ENCODE measurements around the gene RIPK1.
A peak's percentile ranks its signal among the peaks of the same experiment; 100 is the strongest.
"Not testable (repeated sequence)": the region's sequence is repeated elsewhere in the genome, so short reads cannot be mapped to it uniquely, and the experiment has no call there.

RIPK1 gene

GRCh38 chr6:3124667-3125066 lies 56.4 kb downstream of the RIPK1 start:
- no peak for DNase-seq (ENCODE audit: low read depth)
- H3K4me3 ChIP-seq (ENCODE audit: low read depth, low read length): no peak overlapping the region

- no peak for DNase-seq (ENCODE audit: low read depth)
- no peak overlapping the region for H3K4me3 ChIP-seq (ENCODE audit: low read depth, low read length)
These were observed 57.5 kb downstream of the RIPK1 start for GRCh38 chr6:3125815-3126214.

- no peak overlapping the region for H3K4me3 ChIP-seq (ENCODE audit: low read depth, low read length)
- no peak for DNase-seq (ENCODE audit: low read depth)
These were observed 60.2 kb downstream of the RIPK1 start for GRCh38 chr6:3128356-3129108.

- no peak for DNase-seq (ENCODE audit: low read depth)
- no peak overlapping the region for H3K4me3 ChIP-seq (ENCODE audit: low read depth, low read length)
These were observed 63.4 kb downstream of the RIPK1 start for GRCh38 chr6:3131695-3132094.

- DNase-seq (ENCODE audit: low read depth): no peak
- H3K4me3 ChIP-seq (ENCODE audit: low read depth, low read length): no peak overlapping the region
These were observed 65.2 kb downstream of the RIPK1 start for GRCh38 chr6:3133515-3133914.

GRCh38 chr6:3135668-3136291 lies 67.5 kb downstream of the RIPK1 start:
- H3K4me3 ChIP-seq (ENCODE audit: low read depth, low read length): no peak overlapping the region
- DNase-seq (ENCODE audit: low read depth): no peak

GRCh38 chr6:3136292-3137011 lies 68.2 kb downstream of the RIPK1 start:
- H3K4me3 ChIP-seq (ENCODE audit: low read depth, low read length): no peak overlapping the region
- no peak for DNase-seq (ENCODE audit: low read depth)

GRCh38 chr6:3137057-3137777 lies 68.9 kb downstream of the RIPK1 start:
- no peak overlapping the region for H3K4me3 ChIP-seq (ENCODE audit: low read depth, low read length)
- no peak for DNase-seq (ENCODE audit: low read depth)

GRCh38 chr6:3137873-3138272 lies 69.6 kb downstream of the RIPK1 start:
- H3K4me3 ChIP-seq (ENCODE audit: low read depth, low read length); DNase-seq (ENCODE audit: low read depth): not testable (repeated sequence)

GRCh38 chr6:3138341-3138740 lies 70.0 kb downstream of the RIPK1 start:
- no peak overlapping the region for H3K4me3 ChIP-seq (ENCODE audit: low read depth, low read length)
- DNase-seq (ENCODE audit: low read depth): peak; percentile 21

- no peak overlapping the region for H3K4me3 ChIP-seq (ENCODE audit: low read depth, low read length)
- DNase-seq (ENCODE audit: low read depth): peak; percentile 47
These were observed 71.0 kb downstream of the RIPK1 start for GRCh38 chr6:3139090-3139903.

- no peak overlapping the region for H3K4me3 ChIP-seq (ENCODE audit: low read depth, low read length)
- DNase-seq (ENCODE audit: low read depth): no peak
These were observed 71.9 kb downstream of the RIPK1 start for GRCh38 chr6:3140201-3140600.

GRCh38 chr6:3142536-3142935 lies 74.2 kb downstream of the RIPK1 start:
- DNase-seq (ENCODE audit: low read depth): no peak
- H3K4me3 ChIP-seq (ENCODE audit: low read depth, low read length): no peak overlapping the region

GRCh38 chr6:3143158-3143557 lies 74.9 kb downstream of the RIPK1 start:
- DNase-seq (ENCODE audit: low read depth): no peak
- no peak overlapping the region for H3K4me3 ChIP-seq (ENCODE audit: low read depth, low read length)

GRCh38 chr6:3144571-3144970 lies 76.3 kb downstream of the RIPK1 start:
- DNase-seq (ENCODE audit: low read depth): no peak
- no peak overlapping the region for H3K4me3 ChIP-seq (ENCODE audit: low read depth, low read length)

GRCh38 chr6:3147914-3148757 lies 79.8 kb downstream of the RIPK1 start:
- no peak overlapping the region for H3K4me3 ChIP-seq (ENCODE audit: low read depth, low read length)
- no peak for DNase-seq (ENCODE audit: low read depth)

- no peak for DNase-seq (ENCODE audit: low read depth)
- no peak overlapping the region for H3K4me3 ChIP-seq (ENCODE audit: low read depth, low read length)
These were observed 83.4 kb downstream of the RIPK1 start for GRCh38 chr6:3151691-3152090.

GRCh38 chr6:3152689-3153088 lies 84.4 kb downstream of the RIPK1 start:
- no peak for DNase-seq (ENCODE audit: low read depth)
- no peak overlapping the region for H3K4me3 ChIP-seq (ENCODE audit: low read depth, low read length)

Data from skeletal muscle cell (primary cell).